ENCODE results near the gene WASF3.

WASF3 gene

DNA sequence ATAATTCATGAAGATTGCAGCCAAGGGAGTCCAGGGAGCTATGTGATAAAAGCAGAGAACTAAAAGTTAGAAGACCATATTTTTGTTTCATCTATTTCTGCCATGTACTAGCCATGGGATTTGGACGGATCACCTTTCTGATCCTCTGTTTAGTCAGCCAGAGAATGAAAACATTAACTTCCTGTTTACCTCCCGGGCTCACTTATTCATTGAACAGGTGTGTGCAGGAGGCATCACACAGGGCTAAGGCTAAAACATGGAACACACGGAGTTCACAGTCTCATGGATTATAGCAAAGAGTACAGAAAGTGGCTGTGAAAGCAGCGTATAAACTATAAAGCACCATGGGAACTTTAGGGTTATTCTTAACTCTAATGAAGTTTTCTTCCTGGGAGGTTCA lies 106.3 kb downstream of the WASF3 start:
- TF ChIP-seq EGR1 (IDR thresholded peaks at IDR 0.05) (no peak), EP300 (IDR thresholded peaks at IDR 0.05; ENCODE audit: borderline replicate concordance) (no peak), NFIC (IDR thresholded peaks at IDR 0.05) (no peak), CEBPB (IDR thresholded peaks at IDR 0.05) (no peak), RAD21 (IDR thresholded peaks at IDR 0.05; ENCODE audit: low read depth) (no peak), ZBTB7A (IDR thresholded peaks at IDR 0.05; ENCODE audit: low read depth) (no peak)
- TF ChIP-seq, protein P1, sequence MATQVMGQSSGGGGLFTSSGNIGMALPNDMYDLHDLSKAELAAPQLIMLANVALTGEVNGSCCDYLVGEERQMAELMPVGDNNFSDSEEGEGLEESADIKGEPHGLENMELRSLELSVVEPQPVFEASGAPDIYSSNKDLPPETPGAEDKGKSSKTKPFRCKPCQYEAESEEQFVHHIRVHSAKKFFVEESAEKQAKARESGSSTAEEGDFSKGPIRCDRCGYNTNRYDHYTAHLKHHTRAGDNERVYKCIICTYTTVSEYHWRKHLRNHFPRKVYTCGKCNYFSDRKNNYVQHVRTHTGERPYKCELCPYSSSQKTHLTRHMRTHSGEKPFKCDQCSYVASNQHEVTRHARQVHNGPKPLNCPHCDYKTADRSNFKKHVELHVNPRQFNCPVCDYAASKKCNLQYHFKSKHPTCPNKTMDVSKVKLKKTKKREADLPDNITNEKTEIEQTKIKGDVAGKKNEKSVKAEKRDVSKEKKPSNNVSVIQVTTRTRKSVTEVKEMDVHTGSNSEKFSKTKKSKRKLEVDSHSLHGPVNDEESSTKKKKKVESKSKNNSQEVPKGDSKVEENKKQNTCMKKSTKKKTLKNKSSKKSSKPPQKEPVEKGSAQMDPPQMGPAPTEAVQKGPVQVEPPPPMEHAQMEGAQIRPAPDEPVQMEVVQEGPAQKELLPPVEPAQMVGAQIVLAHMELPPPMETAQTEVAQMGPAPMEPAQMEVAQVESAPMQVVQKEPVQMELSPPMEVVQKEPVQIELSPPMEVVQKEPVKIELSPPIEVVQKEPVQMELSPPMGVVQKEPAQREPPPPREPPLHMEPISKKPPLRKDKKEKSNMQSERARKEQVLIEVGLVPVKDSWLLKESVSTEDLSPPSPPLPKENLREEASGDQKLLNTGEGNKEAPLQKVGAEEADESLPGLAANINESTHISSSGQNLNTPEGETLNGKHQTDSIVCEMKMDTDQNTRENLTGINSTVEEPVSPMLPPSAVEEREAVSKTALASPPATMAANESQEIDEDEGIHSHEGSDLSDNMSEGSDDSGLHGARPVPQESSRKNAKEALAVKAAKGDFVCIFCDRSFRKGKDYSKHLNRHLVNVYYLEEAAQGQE (IDR thresholded peaks at IDR 0.05; ENCODE audit: low read depth): no peak
- TF ChIP-seq, protein P2, sequence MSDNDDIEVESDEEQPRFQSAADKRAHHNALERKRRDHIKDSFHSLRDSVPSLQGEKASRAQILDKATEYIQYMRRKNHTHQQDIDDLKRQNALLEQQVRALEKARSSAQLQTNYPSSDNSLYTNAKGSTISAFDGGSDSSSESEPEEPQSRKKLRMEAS (IDR thresholded peaks at IDR 0.05): no peak

DNA sequence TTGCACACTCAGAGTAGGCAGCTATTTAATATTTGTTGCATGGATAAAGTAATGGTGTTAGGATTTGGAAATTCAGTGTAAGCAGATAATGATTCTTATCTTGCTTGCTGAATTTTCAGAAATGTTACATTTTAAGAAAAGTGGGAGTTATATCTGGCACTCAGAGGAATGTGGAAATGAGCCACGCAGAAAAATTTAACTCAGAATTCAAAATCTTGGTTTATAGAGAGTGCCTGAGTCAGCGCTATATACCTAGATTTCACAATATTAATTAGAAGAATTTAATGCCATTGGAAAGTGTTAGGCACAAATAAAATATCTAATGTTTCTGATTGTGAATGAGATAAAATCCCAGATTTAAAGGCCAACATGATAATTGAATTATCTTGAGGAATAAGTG lies 106.8 kb downstream of the WASF3 start:
- TF ChIP-seq, protein P2 (IDR thresholded peaks at IDR 0.05): no peak
- TF ChIP-seq NFIC (IDR thresholded peaks at IDR 0.05) (no peak), YY1 (IDR thresholded peaks at IDR 0.05; ENCODE audit: low read depth) (no peak), TEAD4 (IDR thresholded peaks at IDR 0.05) (no peak), RAD21 (IDR thresholded peaks at IDR 0.05; ENCODE audit: low read depth) (no peak), CEBPB (IDR thresholded peaks at IDR 0.05) (no peak), EP300 (IDR thresholded peaks at IDR 0.05; ENCODE audit: borderline replicate concordance) (no peak), TCF12 (IDR thresholded peaks at IDR 0.05; ENCODE audit: low read depth) (no peak), CREB1 (IDR thresholded peaks at IDR 0.05; ENCODE audit: low read depth) (no peak), FOXM1 (IDR thresholded peaks at IDR 0.05; ENCODE audit: borderline replicate concordance, low read depth) (no peak), ZBTB7A (IDR thresholded peaks at IDR 0.05; ENCODE audit: low read depth) (no peak), EGR1 (IDR thresholded peaks at IDR 0.05) (no peak), TAF1 (IDR thresholded peaks at IDR 0.05; ENCODE audit: low read depth) (no peak)
- TF ChIP-seq, protein P1 (IDR thresholded peaks at IDR 0.05; ENCODE audit: low read depth): no peak
- TF ChIP-seq, protein P3, sequence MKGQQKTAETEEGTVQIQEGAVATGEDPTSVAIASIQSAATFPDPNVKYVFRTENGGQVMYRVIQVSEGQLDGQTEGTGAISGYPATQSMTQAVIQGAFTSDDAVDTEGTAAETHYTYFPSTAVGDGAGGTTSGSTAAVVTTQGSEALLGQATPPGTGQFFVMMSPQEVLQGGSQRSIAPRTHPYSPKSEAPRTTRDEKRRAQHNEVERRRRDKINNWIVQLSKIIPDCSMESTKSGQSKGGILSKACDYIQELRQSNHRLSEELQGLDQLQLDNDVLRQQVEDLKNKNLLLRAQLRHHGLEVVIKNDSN (IDR thresholded peaks at IDR 0.05): no peak

DNA sequence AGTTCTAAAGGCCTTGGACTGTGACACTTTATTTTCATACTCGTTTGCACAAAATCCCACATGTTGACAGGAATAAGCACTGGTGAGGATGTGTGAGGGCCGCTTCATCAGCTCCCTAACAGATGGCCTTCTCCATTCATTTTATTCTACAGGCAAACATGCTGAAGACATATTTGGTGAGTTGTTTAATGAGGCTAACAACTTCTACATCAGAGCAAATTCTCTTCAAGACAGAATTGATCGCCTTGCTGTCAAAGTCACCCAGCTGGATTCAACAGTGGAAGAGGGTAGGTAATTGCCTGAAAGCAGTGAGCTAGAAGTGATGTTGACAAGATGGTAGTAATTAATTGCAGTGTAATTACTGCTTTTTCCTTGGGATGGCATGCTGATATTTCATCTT lies 107.4 kb downstream of the WASF3 start:
- no peak for TF ChIP-seq FOXM1 (IDR thresholded peaks at IDR 0.05; ENCODE audit: borderline replicate concordance, low read depth)
- no peak for TF ChIP-seq ZBTB7A (IDR thresholded peaks at IDR 0.05; ENCODE audit: low read depth)
- no peak for TF ChIP-seq EGR1 (IDR thresholded peaks at IDR 0.05)
- no peak for TF ChIP-seq NFIC (IDR thresholded peaks at IDR 0.05)
- TF ChIP-seq RAD21 (IDR thresholded peaks at IDR 0.05; ENCODE audit: low read depth): no peak
- TF ChIP-seq CREB1 (IDR thresholded peaks at IDR 0.05; ENCODE audit: low read depth): no peak
- no peak for TF ChIP-seq YY1 (IDR thresholded peaks at IDR 0.05; ENCODE audit: low read depth)
- TF ChIP-seq, protein P3 (IDR thresholded peaks at IDR 0.05): no peak
- no peak for TF ChIP-seq TCF12 (IDR thresholded peaks at IDR 0.05; ENCODE audit: low read depth)
- no peak for TF ChIP-seq EP300 (IDR thresholded peaks at IDR 0.05; ENCODE audit: borderline replicate concordance)
- no peak for TF ChIP-seq CEBPB (IDR thresholded peaks at IDR 0.05)
- no peak for TF ChIP-seq TAF1 (IDR thresholded peaks at IDR 0.05; ENCODE audit: low read depth)

DNA sequence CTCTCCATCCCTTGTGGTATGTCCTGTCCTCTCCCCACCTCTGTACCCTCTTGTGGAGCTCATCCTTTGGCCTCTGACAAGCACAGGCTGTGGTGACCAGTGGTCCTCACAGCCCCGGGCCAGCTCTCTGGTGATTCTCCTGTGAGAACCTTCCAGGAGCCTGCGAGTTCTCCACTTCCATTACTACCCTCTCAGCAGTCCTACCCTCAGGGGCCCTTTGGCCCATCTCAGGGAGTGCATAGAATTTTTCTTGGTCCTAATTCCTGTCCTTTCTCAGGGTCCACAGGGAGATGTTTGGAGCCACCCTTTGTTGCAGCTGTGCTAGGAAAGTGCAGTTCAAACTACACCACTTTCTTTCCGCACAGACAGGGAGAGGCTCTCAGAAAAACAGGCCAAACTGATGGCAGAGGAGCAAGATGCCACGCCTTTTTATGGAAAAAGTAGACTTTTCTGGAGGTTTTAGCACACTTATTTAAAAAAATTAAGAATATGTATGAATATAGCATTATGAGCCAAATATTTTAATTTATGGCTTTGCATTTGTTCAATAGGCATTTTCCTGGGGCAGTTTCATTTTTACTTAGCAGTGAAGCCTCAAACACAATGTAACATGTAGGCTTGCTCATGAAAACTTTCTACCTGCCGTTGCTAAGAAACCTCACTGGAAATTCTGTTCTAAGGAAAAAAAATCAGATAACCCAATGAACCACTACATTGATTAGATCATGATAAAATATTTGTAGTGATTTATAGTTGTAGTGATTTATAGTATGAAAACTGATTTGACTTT lies 111.1 kb downstream of the WASF3 start:
- TF ChIP-seq EGR1 (IDR thresholded peaks at IDR 0.05): no peak
- TF ChIP-seq, protein P2 (IDR thresholded peaks at IDR 0.05): no peak
- TF ChIP-seq RAD21 (IDR thresholded peaks at IDR 0.05; ENCODE audit: low read depth): no peak
- no peak for TF ChIP-seq ZBTB7A (IDR thresholded peaks at IDR 0.05; ENCODE audit: low read depth)
- TF ChIP-seq EP300 (IDR thresholded peaks at IDR 0.05; ENCODE audit: borderline replicate concordance): no peak
- no peak for TF ChIP-seq CREB1 (IDR thresholded peaks at IDR 0.05; ENCODE audit: low read depth)
- no peak for TF ChIP-seq TCF12 (IDR thresholded peaks at IDR 0.05; ENCODE audit: low read depth)
- TF ChIP-seq YY1 (IDR thresholded peaks at IDR 0.05; ENCODE audit: low read depth): no peak
- no peak for TF ChIP-seq TEAD4 (IDR thresholded peaks at IDR 0.05)
- no peak for TF ChIP-seq FOXM1 (IDR thresholded peaks at IDR 0.05; ENCODE audit: borderline replicate concordance, low read depth)
- TF ChIP-seq TAF1 (IDR thresholded peaks at IDR 0.05; ENCODE audit: low read depth): no peak
- TF ChIP-seq, protein P3 (IDR thresholded peaks at IDR 0.05): no peak
- no peak for TF ChIP-seq CEBPB (IDR thresholded peaks at IDR 0.05)
- TF ChIP-seq, protein P1 (IDR thresholded peaks at IDR 0.05; ENCODE audit: low read depth): no peak
- TF ChIP-seq NFIC (IDR thresholded peaks at IDR 0.05): no peak

Data from Ishikawa (cell line).